WTC11 (cell line): ENCODE results near the gene RNF115. TPM values are rescaled to one million over a fixed set of nuclear protein-coding genes. Genes with fewer than 3 reads are reported as not detected.

Source experiments
- ATAC-seq: fragments of 200-7000 bp; cut with Tn5 transposase; 2 replicates; pipeline ENCODE4 v1.10.0; 2021; ENCODE audit warnings: mild to moderate bottlenecking, moderate library complexity
- CTCF ChIA-PET: fragments of 300-600 bp; sonication (Branson Sonifier 250); formaldehyde crosslinking; loops from one replicate; lab custom pipeline; 2021; ENCODE audit warnings: antibody characterized with exemption; lab: Charles Lee
- POLR2A ChIA-PET: fragments of 350-600 bp; sonication (Branson Sonifier 250); formaldehyde crosslinking; loops from one replicate; lab custom pipeline; 2021; ENCODE audit warnings: antibody characterized with exemption; lab: Charles Lee
- DNase-seq: peaks from one replicate; pipeline ENCODE4 v3.0.0; 2021; ENCODE audit warnings: low spot score
- H3K27ac Mint-ChIP-seq: 2 replicates; pipeline ENCODE4 v1.8.0; 2021; ENCODE audit warnings: mixed read lengths
- H3K27me3 Mint-ChIP-seq: 2 replicates; pipeline ENCODE4 v1.8.0; 2021; ENCODE audit warnings: low read depth, mild to moderate bottlenecking, moderate library complexity, mixed read lengths
- H3K36me3 Mint-ChIP-seq: 2 replicates; pipeline ENCODE4 v1.8.0; 2021; ENCODE audit warnings: mixed read lengths
- H3K4me1 Mint-ChIP-seq: 2 replicates; pipeline ENCODE4 v1.8.0; 2022; ENCODE audit warnings: mixed read lengths
- H3K4me3 Mint-ChIP-seq: 2 replicates; pipeline ENCODE4 v1.8.0; 2021; ENCODE audit warnings: mild to moderate bottlenecking, moderate library complexity, mixed read lengths
- H3K9me3 Mint-ChIP-seq: 2 replicates; pipeline ENCODE4 v1.8.0; 2021; ENCODE audit warnings: mixed read lengths
- E2F1 ChIP-seq: sonication (generic); formaldehyde crosslinking; IDR thresholded peaks from 2 replicates; pipeline ENCODE4 v1.8.0; 2022; ENCODE audit warnings: mild to moderate bottlenecking, missing genetic modification reagents
- ELF4 ChIP-seq: sonication (generic); formaldehyde crosslinking; IDR thresholded peaks from 2 replicates; pipeline ENCODE4 v1.8.1; 2022; ENCODE audit warnings: low read depth, mild to moderate bottlenecking, moderate library complexity, missing genetic modification reagents
- FOXP4 ChIP-seq: sonication (generic); formaldehyde crosslinking; IDR thresholded peaks from 2 replicates; pipeline ENCODE4 v1.8.0; 2022; ENCODE audit warnings: mild to moderate bottlenecking, missing genetic modification reagents
- HMGA2 ChIP-seq: fragments of 250-450 bp; sonication (Bioruptor Pico); IDR thresholded peaks from 2 replicates; pipeline ENCODE4 v1.4.0; 2021; ENCODE audit warnings: mild to moderate bottlenecking, moderate library complexity
- NFATC4 ChIP-seq: fragments of 250-450 bp; sonication (Bioruptor Pico); IDR thresholded peaks from 2 replicates; pipeline ENCODE4 v1.9.0; 2021; ENCODE audit warnings: mild to moderate bottlenecking
- NFYB ChIP-seq: sonication (generic); formaldehyde crosslinking; conservative IDR thresholded peaks from 2 replicates; pipeline ENCODE4 v1.8.0; 2022; ENCODE audit warnings: low read depth, missing genetic modification reagents
- OVOL2 ChIP-seq: fragments of 250-450 bp; sonication (Bioruptor Pico); IDR thresholded peaks from 2 replicates; pipeline ENCODE4 v1.9.0; 2021; ENCODE audit warnings: mild to moderate bottlenecking, borderline replicate concordance
- PRRX2 ChIP-seq: fragments of 250-450 bp; sonication (Bioruptor Pico); IDR thresholded peaks from 2 replicates; pipeline ENCODE4 v1.8.0; 2021; ENCODE audit warnings: mild to moderate bottlenecking
- STAT6 ChIP-seq: sonication (generic); formaldehyde crosslinking; conservative IDR thresholded peaks from 2 replicates; pipeline ENCODE4 v1.8.1; 2023; ENCODE audit warnings: mild to moderate bottlenecking, low read depth, missing genetic modification reagents, moderate library complexity
- TEAD4 ChIP-seq: sonication (generic); formaldehyde crosslinking; IDR thresholded peaks from 2 replicates; pipeline ENCODE4 v1.8.0; 2022; ENCODE audit warnings: mild to moderate bottlenecking, missing genetic modification reagents
- ZNF281 ChIP-seq: sonication (generic); formaldehyde crosslinking; IDR thresholded peaks from 2 replicates; pipeline ENCODE4 v1.8.0; 2023; ENCODE audit warnings: mild to moderate bottlenecking, missing genetic modification reagents
- ZNF396 ChIP-seq: fragments of 250-450 bp; sonication (Bioruptor Pico); IDR thresholded peaks from 2 replicates; pipeline ENCODE4 v1.8.0; 2021; ENCODE audit warnings: mild to moderate bottlenecking, moderate library complexity, borderline replicate concordance
- ZNF416 ChIP-seq: fragments of 250-450 bp; sonication (Bioruptor Pico); IDR thresholded peaks from 2 replicates; pipeline ENCODE4 v1.9.0; 2021; ENCODE audit warnings: mild to moderate bottlenecking, inconsistent platforms
- ZNF532 ChIP-seq: fragments of 250-450 bp; sonication (Bioruptor Pico); IDR thresholded peaks from 2 replicates; pipeline ENCODE4 v1.9.0; 2021; ENCODE audit warnings: mild to moderate bottlenecking, borderline replicate concordance
- total RNA-seq: library from RNA; stranded (reverse); gene quantifications from 3 replicates; pipeline ENCODE4 v1.2.3, GENCODE V29; 2021

Gene RNF115
- total RNA-seq, 1 experiment from 2014 or later: 8.1 TPM

- Mint-ChIP-seq H3K27ac (no peak overlapping the region), H3K36me3 (no peaks in the 10 kb centered on the region), H3K4me1 (peaks cover 16% of the 10 kb centered on the region), H3K4me3 (no peak overlapping the region), H3K9me3 (peaks cover 4% of the 10 kb centered on the region; the same call in 1 of the 2 replicates), H3K27me3 (no peaks in the 10 kb centered on the region; the same call in 1 of the 2 replicates)
- CTCF ChIA-PET: interaction anchor here (1.3 kb wide), 1 partner anchor 10 kb away, joined by 3 read pairs; no protein-coding TSS in a partner anchor
- TF ChIP-seq HMGA2 (CRISPR knock-in tag) (no peak), TEAD4 (CRISPR knock-in tag) (no peak), NFYB (no peak), ZNF396 (CRISPR knock-in tag) (no peak), FOXP4 (no peak), ZNF532 (no peak), E2F1 (CRISPR knock-in tag) (no peak), OVOL2 (CRISPR knock-in tag) (no peak), ZNF281 (CRISPR knock-in tag) (no peak), ELF4 (CRISPR knock-in tag) (no peak), NFATC4 (CRISPR knock-in tag) (no peak), ZNF416 (CRISPR knock-in tag) (no peak), PRRX2 (CRISPR knock-in tag) (no peak), STAT6 (CRISPR knock-in tag) (no peak)
- DNase-seq (no peak), ATAC-seq (no peak)
- POLR2A ChIA-PET: interaction anchor here (0.7 kb wide), 1 partner anchor 246 kb away, joined by 4 read pairs; no protein-coding TSS in a partner anchor
These were observed 112.7 kb downstream of the RNF115 start for GRCh38 chr1:145711213-145711651.
